ENCODE data around the gene CCL8. TPM values are rescaled to one million over a fixed set of nuclear protein-coding genes. Genes with fewer than 3 reads are reported as not detected.
A peak's percentile ranks its signal among the peaks of the same experiment; 100 is the strongest.

Gene CCL8
- total RNA-seq, 2 experiments from 2014 or later: not detected

DNA sequence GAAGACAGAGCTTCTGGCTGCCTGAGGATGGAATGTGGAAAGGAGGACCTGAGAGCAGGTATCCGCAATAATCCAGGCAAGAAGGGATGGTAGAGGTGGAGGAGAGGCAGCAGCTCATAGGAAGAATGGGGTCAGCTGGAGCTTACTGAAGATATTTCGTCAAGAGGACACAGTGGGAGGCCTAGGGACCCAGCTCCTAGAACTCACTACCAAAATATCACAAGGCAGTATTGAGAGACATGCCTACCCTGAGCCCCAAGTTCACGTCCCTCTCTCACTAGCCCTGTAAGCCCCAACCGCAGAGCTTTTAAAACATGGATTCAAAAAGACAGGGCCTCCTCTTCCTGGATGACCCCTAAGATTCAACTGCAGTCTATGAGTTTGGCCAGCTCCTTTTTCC lies 14.2 kb upstream of the CCL8 start:
- DNase-seq (ENCODE audit: low spot score): no peak
- intact Hi-C loops (cut with micrococcal nuclease; ENCODE audit: unreplicated experiment): no loop called here
- Histone ChIP-seq H3K9me3 (ENCODE audit: low read length) (no peaks in the 10 kb centered on the region), H2AFZ (ENCODE audit: low read length) (no peak overlapping the region), H3K4me2 (ENCODE audit: low read length) (no peak overlapping the region), H3K4me1 (ENCODE audit: insufficient read depth, low read length, poor library complexity, severe bottlenecking) (no peaks in the 10 kb centered on the region), H3K27ac (ENCODE audit: low read depth, low read length, poor library complexity, severe bottlenecking) (no peak overlapping the region), H3K79me2 (ENCODE audit: insufficient read depth, low read depth, low read length) (no peaks in the 10 kb centered on the region), H3K9me2 (ENCODE audit: insufficient read depth, low read length) (no peaks in the 10 kb centered on the region), H4K20me1 (ENCODE audit: insufficient read depth, low read length) (no peaks in the 10 kb centered on the region), H3K4me3 (ENCODE audit: low read depth, low read length, poor library complexity, severe bottlenecking) (no peak overlapping the region), H3K36me3 (ENCODE audit: insufficient read depth, low read length) (no peaks in the 10 kb centered on the region)
- CTCF ChIA-PET (ENCODE audit: unreplicated experiment): no interaction called here
- TF ChIP-seq, protein P1, sequence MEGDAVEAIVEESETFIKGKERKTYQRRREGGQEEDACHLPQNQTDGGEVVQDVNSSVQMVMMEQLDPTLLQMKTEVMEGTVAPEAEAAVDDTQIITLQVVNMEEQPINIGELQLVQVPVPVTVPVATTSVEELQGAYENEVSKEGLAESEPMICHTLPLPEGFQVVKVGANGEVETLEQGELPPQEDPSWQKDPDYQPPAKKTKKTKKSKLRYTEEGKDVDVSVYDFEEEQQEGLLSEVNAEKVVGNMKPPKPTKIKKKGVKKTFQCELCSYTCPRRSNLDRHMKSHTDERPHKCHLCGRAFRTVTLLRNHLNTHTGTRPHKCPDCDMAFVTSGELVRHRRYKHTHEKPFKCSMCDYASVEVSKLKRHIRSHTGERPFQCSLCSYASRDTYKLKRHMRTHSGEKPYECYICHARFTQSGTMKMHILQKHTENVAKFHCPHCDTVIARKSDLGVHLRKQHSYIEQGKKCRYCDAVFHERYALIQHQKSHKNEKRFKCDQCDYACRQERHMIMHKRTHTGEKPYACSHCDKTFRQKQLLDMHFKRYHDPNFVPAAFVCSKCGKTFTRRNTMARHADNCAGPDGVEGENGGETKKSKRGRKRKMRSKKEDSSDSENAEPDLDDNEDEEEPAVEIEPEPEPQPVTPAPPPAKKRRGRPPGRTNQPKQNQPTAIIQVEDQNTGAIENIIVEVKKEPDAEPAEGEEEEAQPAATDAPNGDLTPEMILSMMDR (conservative IDR thresholded peaks at IDR 0.05; ENCODE audit: low read length): no peak
- TF ChIP-seq EZH2phosphoT487 (IDR thresholded peaks at IDR 0.05; ENCODE audit: borderline replicate concordance, low read depth, low read length): no peak
- POLR2A ChIA-PET: no interaction called here
- BruUV-seq (replicated peaks): no TSS peak

DNA sequence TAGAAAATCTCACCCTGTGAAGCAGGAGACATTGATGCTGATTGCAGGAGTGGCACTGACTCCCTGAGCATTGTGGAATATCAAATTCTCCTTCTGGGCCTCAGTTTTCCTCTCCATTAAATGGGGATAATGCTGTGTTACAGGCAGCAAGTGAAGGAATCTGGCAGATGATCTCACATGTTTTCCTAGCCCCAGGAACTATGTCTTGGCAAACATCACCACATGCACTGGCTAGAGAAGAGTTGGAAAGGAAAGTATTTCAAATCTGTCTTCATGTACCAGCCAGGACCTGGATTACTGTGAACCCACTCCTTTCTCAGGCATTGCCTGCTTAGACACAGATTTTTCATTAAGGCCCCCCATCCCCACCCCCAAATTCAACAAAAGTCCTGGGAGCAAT lies 13.6 kb upstream of the CCL8 start:
- Histone ChIP-seq H3K4me1 (ENCODE audit: insufficient read depth, low read length, poor library complexity, severe bottlenecking) (no peaks in the 10 kb centered on the region), H2AFZ (ENCODE audit: low read length) (no peak overlapping the region), H4K20me1 (ENCODE audit: insufficient read depth, low read length) (no peaks in the 10 kb centered on the region), H3K4me2 (ENCODE audit: low read length) (no peak overlapping the region), H3K36me3 (ENCODE audit: insufficient read depth, low read length) (no peaks in the 10 kb centered on the region), H3K79me2 (ENCODE audit: insufficient read depth, low read depth, low read length) (no peaks in the 10 kb centered on the region), H3K27ac (ENCODE audit: low read depth, low read length, poor library complexity, severe bottlenecking) (no peak overlapping the region), H3K9me2 (ENCODE audit: insufficient read depth, low read length) (no peaks in the 10 kb centered on the region), H3K9me3 (ENCODE audit: low read length) (no peaks in the 10 kb centered on the region), H3K4me3 (ENCODE audit: low read depth, low read length, poor library complexity, severe bottlenecking) (no peak overlapping the region)
- ChIA-PET POLR2A (no interaction called here), CTCF (ENCODE audit: unreplicated experiment) (no interaction called here)
- no peak for DNase-seq (ENCODE audit: low spot score)
- intact Hi-C loops (cut with micrococcal nuclease; ENCODE audit: unreplicated experiment): no loop called here
- no peak for TF ChIP-seq EZH2phosphoT487 (IDR thresholded peaks at IDR 0.05; ENCODE audit: borderline replicate concordance, low read depth, low read length)
- TF ChIP-seq, protein P1 (conservative IDR thresholded peaks at IDR 0.05; ENCODE audit: low read length): no peak
- BruUV-seq (replicated peaks): no TSS peak

DNA sequence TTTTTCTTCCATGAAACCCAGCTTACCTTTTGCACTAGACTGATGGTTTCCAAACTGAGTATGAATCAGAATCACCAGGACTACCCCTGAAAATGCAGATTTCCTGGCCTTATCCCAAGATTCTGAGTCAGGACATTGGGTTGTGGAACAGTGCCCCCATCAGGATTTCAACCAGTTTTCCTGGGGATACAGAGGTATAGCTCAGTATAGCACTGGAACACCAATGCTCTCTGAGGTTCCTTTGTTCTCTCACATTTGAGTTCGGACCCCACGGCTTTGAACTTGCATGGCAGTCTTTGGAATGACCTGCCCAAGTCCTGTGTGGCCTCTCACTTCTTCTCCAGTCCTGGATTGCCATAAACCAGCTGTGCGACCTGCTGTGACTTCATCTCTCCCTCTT lies 12.8 kb upstream of the CCL8 start:
- no peak overlapping the region for H2AFZ ChIP-seq (ENCODE audit: low read length)
- CTCF ChIA-PET (ENCODE audit: unreplicated experiment): no interaction called here
- H4K20me1 ChIP-seq (ENCODE audit: insufficient read depth, low read length): no peaks in the 10 kb centered on the region
- no peaks in the 10 kb centered on the region for H3K4me1 ChIP-seq (ENCODE audit: insufficient read depth, low read length, poor library complexity, severe bottlenecking)
- intact Hi-C loops (cut with micrococcal nuclease; ENCODE audit: unreplicated experiment): no loop called here
- H3K79me2 ChIP-seq (ENCODE audit: insufficient read depth, low read depth, low read length): no peaks in the 10 kb centered on the region
- DNase-seq (ENCODE audit: low spot score): no peak
- no peaks in the 10 kb centered on the region for H3K36me3 ChIP-seq (ENCODE audit: insufficient read depth, low read length)
- no peak overlapping the region for H3K4me2 ChIP-seq (ENCODE audit: low read length)
- no peaks in the 10 kb centered on the region for H3K9me2 ChIP-seq (ENCODE audit: insufficient read depth, low read length)
- no peak overlapping the region for H3K4me3 ChIP-seq (ENCODE audit: low read depth, low read length, poor library complexity, severe bottlenecking)
- H3K27ac ChIP-seq (ENCODE audit: low read depth, low read length, poor library complexity, severe bottlenecking): no peak overlapping the region
- no peaks in the 10 kb centered on the region for H3K9me3 ChIP-seq (ENCODE audit: low read length)
- TF ChIP-seq EZH2phosphoT487 (IDR thresholded peaks at IDR 0.05; ENCODE audit: borderline replicate concordance, low read depth, low read length): no peak
- TF ChIP-seq, protein P1 (conservative IDR thresholded peaks at IDR 0.05; ENCODE audit: low read length): 0 out of 2 replicates have a peak, but pooled peaks have one; percentile 18
- no TSS peak for BruUV-seq (replicated peaks)
- POLR2A ChIA-PET: interaction anchor here (0.7 kb wide), 1 partner anchor 36 kb away, joined by 4 read pairs; the partner anchor contains the start of gene CCL7
